ENCODE measurements around the gene RREB1. TPM values are rescaled to one million over a fixed set of nuclear protein-coding genes. Genes with fewer than 3 reads are reported as not detected.
"Not testable (repeated sequence)": the region's sequence is repeated elsewhere in the genome, so short reads cannot be mapped to it uniquely, and the experiment has no call there.

Gene RREB1
- total and polyA plus RNA-seq, 12 donors = 3.0 to 47.1 (median 36.1) TPM

- TF ChIP-seq CTCF (IDR thresholded peaks at IDR 0.05) = no peak
- WGBS, 2 donors = 77 to 78% methylated on average over 13 of the region's 13 CpGs
- no peak for ATAC-seq
- no peaks in the 10 kb centered on the region for H3K9me3 ChIP-seq
- no peaks in the 10 kb centered on the region for H3K36me3 ChIP-seq
- H3K27ac ChIP-seq = peak overlapping the region in 2 of 10 donors; percentile 8 to 77
- H3K4me1 ChIP-seq = peaks cover 5 to 94% (median 72%) of the 10 kb centered on the region in 9 donors
- no peak for DNase-seq
- no peaks in the 10 kb centered on the region for H3K27me3 ChIP-seq
- intact Hi-C loops (cut with DNase I) = no loop called here
- no peak overlapping the region for H3K4me3 ChIP-seq
Measured at GRCh38 chr6:7154341-7155139, 46.8 kb downstream of the RREB1 start.

- intact Hi-C loops (cut with DNase I) = no loop called here
- no peak for DNase-seq
- Histone ChIP-seq H3K9me3 (no peaks in the 10 kb centered on the region), H3K4me1 (peaks cover 5 to 99% (median 80%) of the 10 kb centered on the region in 9 donors), H3K4me3 (no peak overlapping the region), H3K36me3 (no peaks in the 10 kb centered on the region), H3K27me3 (no peaks in the 10 kb centered on the region), H3K27ac (peak overlapping the region in 7 of 10 donors; percentile 7 to 77 (median 18))
- ATAC-seq = peak in 1 of 8 donors; percentile 66
- no peak for TF ChIP-seq CTCF (IDR thresholded peaks at IDR 0.05)
- WGBS, 2 donors = 43 to 47% methylated on average over 7 of the region's 7 CpGs
Measured at GRCh38 chr6:7155871-7156579, 48.3 kb downstream of the RREB1 start.

- Histone ChIP-seq H3K4me3 (no peak overlapping the region), H3K27me3 (no peaks in the 10 kb centered on the region), H3K9me3 (no peaks in the 10 kb centered on the region), H3K4me1 (peaks cover 5 to 99% (median 81%) of the 10 kb centered on the region in 9 donors), H3K36me3 (no peaks in the 10 kb centered on the region), H3K27ac (peak overlapping the region in 6 of 10 donors; percentile 7 to 77 (median 19))
- intact Hi-C loops (cut with DNase I) = no loop called here
- peak in 1 of 8 donors; percentile 18 for ATAC-seq
- no peak for DNase-seq
- no peak for TF ChIP-seq CTCF (IDR thresholded peaks at IDR 0.05)
- WGBS, 2 donors = 72 to 74% methylated on average over 11 of the region's 11 CpGs
Measured at GRCh38 chr6:7156643-7157278, 49.0 kb downstream of the RREB1 start.

GRCh38 chr6:7157307-7157706 lies 49.5 kb downstream of the RREB1 start:
- H3K9me3 ChIP-seq; H3K27me3 ChIP-seq; H3K36me3 ChIP-seq; DNase-seq; ATAC-seq; H3K27ac ChIP-seq; intact Hi-C loops (cut with DNase I); H3K4me3 ChIP-seq: not testable (repeated sequence)
- H3K4me1 ChIP-seq = peaks cover 3 to 99% (median 84%) of the 10 kb centered on the region in 9 donors
- 97% methylated on average over 7 of the region's 7 CpGs for WGBS, 2 donors

Data from heart right ventricle (tissue), 16 donors.